HEK293 (cell line): ENCODE results near the gene NR0B1.
A peak's percentile ranks its signal among the peaks of the same experiment; 100 is the strongest.

Source experiments
- CTCF ChIA-PET: fragments of 350-600 bp; formaldehyde crosslinking; extraction: SDS; loops from one replicate; lab custom pipeline; 2021; ENCODE audit warnings: antibody characterized with exemption; lab: Yijun Ruan, JAX
- POLR2A ChIA-PET: fragments of 300-600 bp; formaldehyde crosslinking; extraction: SDS; loops from one replicate; lab custom pipeline; 2020; ENCODE audit warnings: antibody characterized with exemption, inconsistent platforms; lab: Yijun Ruan, JAX
- H3K27ac ChIP-seq: fragments of 200-500 bp; sonication (Bioruptor generic); 2 replicates; pipeline ENCODE4 v1.5.1; 2014; ENCODE audit warnings: low read depth, low read length, control low read depth, inconsistent platforms; ENCODE audit errors: extremely low read depth
- H3K36me3 ChIP-seq, 2 experiments: fragments of 200-500 bp in 1 of 2; sonication (Bioruptor generic) in 1 of 2; 1 replicate in 1 of 2; 2 replicates in 1 of 2; pipeline ENCODE4 v1.5.1; 2014 to 2017; ENCODE audit warnings: inconsistent platforms in 2 of 2, low read length in 2 of 2; ENCODE audit not compliant: control insufficient read depth in 2 of 2, insufficient read depth in 1 of 2
- H3K4me1 ChIP-seq: fragments of 200-500 bp; sonication (Bioruptor generic); 2 replicates; pipeline ENCODE4 v1.5.1; 2014; ENCODE audit warnings: mild to moderate bottlenecking, low read length, inconsistent platforms; ENCODE audit not compliant: control insufficient read depth, insufficient read depth
- H3K4me3 ChIP-seq: 2 replicates; pipeline ENCODE4 v1.5.1; 2011; ENCODE audit warnings: low read depth, mild to moderate bottlenecking, control low read depth, low read length, moderate library complexity
- H3K9me3 ChIP-seq: fragments of 200-500 bp; sonication (Bioruptor generic); 2 replicates; pipeline ENCODE4 v1.5.1; 2014; ENCODE audit warnings: low read depth, low read length, inconsistent platforms; ENCODE audit not compliant: control insufficient read depth, insufficient read depth
- GLIS2 ChIP-seq: fragments of 450-650 bp; formaldehyde crosslinking; IDR thresholded peaks from 2 replicates; pipeline ENCODE4 v1.5.1; 2016; ENCODE audit warnings: missing biosample characterization, missing genetic modification characterization
- KLF8 ChIP-seq: fragments of 450-650 bp; formaldehyde crosslinking; IDR thresholded peaks from 2 replicates; pipeline ENCODE4 v1.5.1; 2016; ENCODE audit warnings: missing biosample characterization, missing genetic modification characterization
- MYNN ChIP-seq: fragments of 450-650 bp; formaldehyde crosslinking; IDR thresholded peaks from 2 replicates; pipeline ENCODE4 v1.5.1; 2016; ENCODE audit warnings: missing biosample characterization, missing genetic modification characterization, borderline replicate concordance
- SCRT2 ChIP-seq: fragments of 450-650 bp; formaldehyde crosslinking; IDR thresholded peaks from 2 replicates; pipeline ENCODE4 v1.5.1; 2016; ENCODE audit warnings: missing biosample characterization, missing genetic modification characterization
- SP2 ChIP-seq: fragments of 450-650 bp; formaldehyde crosslinking; IDR thresholded peaks from 2 replicates; pipeline ENCODE4 v1.5.1; 2016; ENCODE audit warnings: missing biosample characterization, missing genetic modification characterization
- ZBTB49 ChIP-seq: fragments of 450-650 bp; formaldehyde crosslinking; IDR thresholded peaks from 2 replicates; pipeline ENCODE4 v1.5.1; 2016; ENCODE audit warnings: missing biosample characterization, missing genetic modification characterization, low read depth
- ZNF10 ChIP-seq: fragments of 450-650 bp; formaldehyde crosslinking; IDR thresholded peaks from 2 replicates; pipeline ENCODE4 v1.5.1; 2017; ENCODE audit warnings: missing biosample characterization, missing genetic modification characterization
- ZNF133 ChIP-seq: fragments of 450-650 bp; formaldehyde crosslinking; IDR thresholded peaks from 2 replicates; pipeline ENCODE4 v1.5.1; 2016; ENCODE audit warnings: missing biosample characterization, missing genetic modification characterization
- ZNF155 ChIP-seq: fragments of 450-650 bp; formaldehyde crosslinking; IDR thresholded peaks from 2 replicates; pipeline ENCODE4 v1.5.1; 2016; ENCODE audit warnings: missing biosample characterization, missing genetic modification characterization
- ZNF157 ChIP-seq: fragments of 450-650 bp; formaldehyde crosslinking; IDR thresholded peaks from 2 replicates; pipeline ENCODE4 v1.5.1; 2016; ENCODE audit warnings: missing biosample characterization, missing genetic modification characterization
- ZNF169 ChIP-seq: fragments of 450-650 bp; formaldehyde crosslinking; IDR thresholded peaks from 2 replicates; pipeline ENCODE4 v1.5.1; 2016; ENCODE audit warnings: missing biosample characterization, missing genetic modification characterization
- ZNF280C ChIP-seq: fragments of 450-650 bp; formaldehyde crosslinking; IDR thresholded peaks from 2 replicates; pipeline ENCODE4 v1.5.1; 2016; ENCODE audit warnings: missing biosample characterization, missing genetic modification characterization
- ZNF596 ChIP-seq: fragments of 450-650 bp; IDR thresholded peaks from 2 replicates; pipeline ENCODE4 v1.5.0; 2018; ENCODE audit warnings: missing biosample characterization, mild to moderate bottlenecking, missing genetic modification characterization, moderate library complexity
- ZNF600 ChIP-seq: fragments of 450-650 bp; formaldehyde crosslinking; IDR thresholded peaks from 2 replicates; pipeline ENCODE4 v1.5.1; 2016; ENCODE audit warnings: missing biosample characterization, missing genetic modification characterization
- ZNF610 ChIP-seq: fragments of 450-650 bp; formaldehyde crosslinking; IDR thresholded peaks from 2 replicates; pipeline ENCODE4 v1.5.1; 2016; ENCODE audit warnings: missing biosample characterization, missing genetic modification characterization, borderline replicate concordance
- ZNF830 ChIP-seq: fragments of 450-650 bp; IDR thresholded peaks from 2 replicates; pipeline ENCODE4 v1.5.0; 2018; ENCODE audit warnings: missing biosample characterization, missing genetic modification characterization, low read depth, mild to moderate bottlenecking, moderate library complexity
- ZSCAN30 ChIP-seq: fragments of 450-650 bp; IDR thresholded peaks from 2 replicates; pipeline ENCODE4 v1.5.1; 2018; ENCODE audit warnings: missing biosample characterization, mild to moderate bottlenecking, missing genetic modification characterization, moderate library complexity
- TF ChIP-seq, protein P1 (sequence below): fragments of 450-650 bp; formaldehyde crosslinking; IDR thresholded peaks from 2 replicates; pipeline ENCODE4 v1.5.1; 2016; ENCODE audit warnings: missing biosample characterization, missing genetic modification characterization
- TF ChIP-seq, protein P2 (sequence below): fragments of 450-650 bp; IDR thresholded peaks from 2 replicates; pipeline ENCODE4 v1.5.1; 2018; ENCODE audit warnings: missing biosample characterization, missing genetic modification characterization
- TF ChIP-seq, protein P3 (sequence below): fragments of 450-650 bp; formaldehyde crosslinking; IDR thresholded peaks from 2 replicates; pipeline ENCODE4 v1.5.1; 2017; ENCODE audit warnings: missing biosample characterization, missing genetic modification characterization

Gene NR0B1

DNA sequence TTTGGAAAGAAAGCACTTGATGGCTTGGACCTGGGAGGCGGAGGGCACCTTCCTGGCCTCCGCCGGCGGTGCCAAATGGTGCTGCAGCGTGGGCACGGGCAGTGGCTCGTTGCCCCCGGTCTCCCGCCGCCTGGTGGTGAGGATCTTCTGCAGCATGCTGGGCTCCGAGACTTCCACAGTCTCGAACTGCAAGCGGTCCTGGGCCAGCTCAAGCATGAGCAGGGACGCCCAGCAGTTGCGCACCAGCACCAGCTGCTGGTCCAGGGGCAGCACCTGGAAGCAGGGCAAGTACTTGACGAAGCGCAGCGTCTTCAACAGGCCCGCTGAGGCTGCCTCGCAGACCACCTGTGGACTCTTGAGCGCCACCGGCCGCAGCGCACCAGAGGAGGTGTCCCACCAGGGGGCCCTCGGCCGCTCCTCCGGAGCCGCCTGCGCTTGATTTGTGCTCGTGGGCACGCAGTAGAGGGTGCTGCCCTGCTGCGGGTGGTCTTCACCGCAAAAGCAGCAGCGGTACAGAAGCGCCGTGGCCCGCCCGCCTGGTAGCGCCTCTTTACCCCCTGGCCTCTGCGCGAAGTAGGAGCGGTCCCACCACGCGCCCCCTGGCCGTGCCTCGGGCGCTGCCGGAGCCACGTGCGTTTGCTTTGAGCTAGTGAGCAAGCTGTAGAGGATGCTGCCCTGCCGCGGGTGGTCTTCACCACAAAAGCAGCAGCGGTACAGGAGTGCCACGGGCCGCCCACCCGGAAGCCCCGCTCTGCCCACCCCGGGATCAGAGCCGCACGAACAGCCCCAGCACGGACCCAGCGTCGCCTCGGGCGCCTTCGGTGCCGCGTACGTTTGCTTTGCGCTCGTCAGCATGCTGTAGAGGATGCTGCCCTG lies 689 bp downstream of the NR0B1 start:
- H3K36me3 ChIP-seq, result no peaks in the 10 kb centered on the region
- no peaks in the 10 kb centered on the region for H3K4me1 ChIP-seq
- no peak for TF ChIP-seq SCRT2 (tag by site-specific recombination)
- no peak for TF ChIP-seq ZNF280C (tag by site-specific recombination)
- TF ChIP-seq GLIS2 (tag by site-specific recombination), result no peak
- TF ChIP-seq ZNF133 (tag by site-specific recombination), result no peak
- TF ChIP-seq KLF8, result no peak
- no peak for TF ChIP-seq ZNF155 (tag by site-specific recombination)
- no peak for TF ChIP-seq MYNN
- TF ChIP-seq ZNF157 (tag by site-specific recombination), result no peak
- TF ChIP-seq ZNF596 (tag by site-specific recombination), result no peak
- POLR2A ChIA-PET, result no interaction called here
- H3K4me3 ChIP-seq, result peak overlapping the region; percentile 38
- CTCF ChIA-PET, result no interaction called here
- no peak overlapping the region for H3K27ac ChIP-seq
- no peaks in the 10 kb centered on the region for H3K9me3 ChIP-seq

DNA sequence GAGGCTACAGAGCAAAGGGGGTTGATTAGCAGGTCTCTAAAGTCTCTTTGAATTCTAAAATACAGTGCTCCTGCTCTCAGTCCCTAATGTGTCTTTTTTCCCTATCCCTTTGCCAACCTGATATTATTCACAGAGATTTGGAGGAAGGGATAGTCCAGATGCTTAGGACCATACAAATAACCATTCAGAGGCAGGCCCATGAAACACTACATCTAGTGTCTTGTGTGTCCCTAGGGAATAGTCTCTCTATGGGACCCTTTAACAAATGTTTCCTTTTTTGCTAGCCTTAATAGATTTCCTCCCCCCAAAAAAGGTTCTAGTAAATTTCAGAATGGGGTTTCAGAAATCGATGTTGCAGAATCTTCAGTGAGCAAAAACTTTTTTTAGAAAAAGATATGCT lies 1.7 kb downstream of the NR0B1 start:
- no peaks in the 10 kb centered on the region for H3K36me3 ChIP-seq
- H3K27ac ChIP-seq, result no peak overlapping the region
- ChIA-PET CTCF (no interaction called here), POLR2A (no interaction called here)
- TF ChIP-seq ZNF10 (no peak), ZNF600 (tag by site-specific recombination) (no peak), ZBTB49 (tag by site-specific recombination) (no peak), ZSCAN30 (no peak), ZNF169 (tag by site-specific recombination) (no peak), SP2 (no peak), ZNF830 (tag by site-specific recombination) (no peak), ZNF610 (no peak)
- TF ChIP-seq, protein P1, sequence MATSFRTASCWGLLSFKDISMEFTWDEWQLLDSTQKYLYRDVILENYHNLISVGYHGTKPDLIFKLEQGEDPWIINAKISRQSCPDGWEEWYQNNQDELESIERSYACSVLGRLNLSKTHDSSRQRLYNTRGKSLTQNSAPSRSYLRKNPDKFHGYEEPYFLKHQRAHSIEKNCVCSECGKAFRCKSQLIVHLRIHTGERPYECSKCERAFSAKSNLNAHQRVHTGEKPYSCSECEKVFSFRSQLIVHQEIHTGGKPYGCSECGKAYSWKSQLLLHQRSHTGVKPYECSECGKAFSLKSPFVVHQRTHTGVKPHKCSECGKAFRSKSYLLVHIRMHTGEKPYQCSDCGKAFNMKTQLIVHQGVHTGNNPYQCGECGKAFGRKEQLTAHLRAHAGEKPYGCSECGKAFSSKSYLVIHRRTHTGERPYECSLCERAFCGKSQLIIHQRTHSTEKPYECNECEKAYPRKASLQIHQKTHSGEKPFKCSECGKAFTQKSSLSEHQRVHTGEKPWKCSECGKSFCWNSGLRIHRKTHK, result no peak
- TF ChIP-seq, protein P2, sequence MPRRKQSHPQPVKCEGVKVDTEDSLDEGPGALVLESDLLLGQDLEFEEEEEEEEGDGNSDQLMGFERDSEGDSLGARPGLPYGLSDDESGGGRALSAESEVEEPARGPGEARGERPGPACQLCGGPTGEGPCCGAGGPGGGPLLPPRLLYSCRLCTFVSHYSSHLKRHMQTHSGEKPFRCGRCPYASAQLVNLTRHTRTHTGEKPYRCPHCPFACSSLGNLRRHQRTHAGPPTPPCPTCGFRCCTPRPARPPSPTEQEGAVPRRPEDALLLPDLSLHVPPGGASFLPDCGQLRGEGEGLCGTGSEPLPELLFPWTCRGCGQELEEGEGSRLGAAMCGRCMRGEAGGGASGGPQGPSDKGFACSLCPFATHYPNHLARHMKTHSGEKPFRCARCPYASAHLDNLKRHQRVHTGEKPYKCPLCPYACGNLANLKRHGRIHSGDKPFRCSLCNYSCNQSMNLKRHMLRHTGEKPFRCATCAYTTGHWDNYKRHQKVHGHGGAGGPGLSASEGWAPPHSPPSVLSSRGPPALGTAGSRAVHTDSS, result no peak
- TF ChIP-seq, protein P3, sequence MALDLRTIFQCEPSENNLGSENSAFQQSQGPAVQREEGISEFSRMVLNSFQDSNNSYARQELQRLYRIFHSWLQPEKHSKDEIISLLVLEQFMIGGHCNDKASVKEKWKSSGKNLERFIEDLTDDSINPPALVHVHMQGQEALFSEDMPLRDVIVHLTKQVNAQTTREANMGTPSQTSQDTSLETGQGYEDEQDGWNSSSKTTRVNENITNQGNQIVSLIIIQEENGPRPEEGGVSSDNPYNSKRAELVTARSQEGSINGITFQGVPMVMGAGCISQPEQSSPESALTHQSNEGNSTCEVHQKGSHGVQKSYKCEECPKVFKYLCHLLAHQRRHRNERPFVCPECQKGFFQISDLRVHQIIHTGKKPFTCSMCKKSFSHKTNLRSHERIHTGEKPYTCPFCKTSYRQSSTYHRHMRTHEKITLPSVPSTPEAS (tag by site-specific recombination), result no peak
- no peaks in the 10 kb centered on the region for H3K9me3 ChIP-seq
- no peaks in the 10 kb centered on the region for H3K4me1 ChIP-seq
- H3K4me3 ChIP-seq, result no peak overlapping the region; the same call in 1 of the 2 replicates
